NCI-H146 (cell line): ENCODE results near the gene DIP2B.
A peak's percentile ranks its signal among the peaks of the same experiment; 100 is the strongest.

ENCODE experiments used
- DNase-seq: peaks from one replicate; lab custom pipeline; 2025; lab: John Stamatoyannopoulos, UW

DIP2B gene

DNA sequence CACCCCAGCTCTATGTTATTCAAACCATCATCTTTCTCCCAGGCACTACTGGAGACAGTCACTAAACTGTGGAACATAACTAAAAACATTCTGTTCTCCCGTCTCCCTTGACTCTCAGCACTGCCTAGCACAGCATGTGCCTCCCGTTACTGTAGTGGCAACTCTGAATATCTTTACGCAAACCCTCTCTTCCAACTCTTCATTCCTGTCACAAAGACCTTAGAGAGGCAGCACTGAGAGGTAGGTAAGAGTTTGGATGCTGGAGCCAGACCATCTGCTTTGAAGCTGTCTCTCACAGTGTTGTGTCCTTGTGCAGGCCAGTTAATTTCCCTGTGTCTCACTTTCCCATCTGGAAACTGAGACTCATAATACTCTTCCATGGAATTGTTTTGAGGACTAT is 108.1 kb downstream of the DIP2B start:
- DNase-seq, result no peak

DNA sequence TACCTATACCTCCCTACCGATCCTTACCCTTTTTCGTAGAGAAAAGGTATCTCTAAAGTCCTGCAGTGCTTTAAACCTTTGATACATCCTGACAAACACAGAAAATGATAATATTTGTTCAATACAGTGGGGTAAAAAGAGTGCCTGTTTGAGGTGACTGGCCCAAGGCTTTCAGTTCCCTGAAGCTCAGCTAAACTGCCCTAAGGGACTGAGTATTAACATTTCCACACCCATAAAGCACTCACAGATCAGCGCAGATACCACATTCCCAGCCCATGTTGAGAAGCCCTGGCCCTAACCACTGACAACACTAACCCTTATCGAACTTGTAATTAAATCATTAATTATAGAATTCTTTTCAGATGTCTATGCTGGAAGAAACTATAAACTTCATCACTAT is 108.7 kb downstream of the DIP2B start:
- DNase-seq, result no peak

DNA sequence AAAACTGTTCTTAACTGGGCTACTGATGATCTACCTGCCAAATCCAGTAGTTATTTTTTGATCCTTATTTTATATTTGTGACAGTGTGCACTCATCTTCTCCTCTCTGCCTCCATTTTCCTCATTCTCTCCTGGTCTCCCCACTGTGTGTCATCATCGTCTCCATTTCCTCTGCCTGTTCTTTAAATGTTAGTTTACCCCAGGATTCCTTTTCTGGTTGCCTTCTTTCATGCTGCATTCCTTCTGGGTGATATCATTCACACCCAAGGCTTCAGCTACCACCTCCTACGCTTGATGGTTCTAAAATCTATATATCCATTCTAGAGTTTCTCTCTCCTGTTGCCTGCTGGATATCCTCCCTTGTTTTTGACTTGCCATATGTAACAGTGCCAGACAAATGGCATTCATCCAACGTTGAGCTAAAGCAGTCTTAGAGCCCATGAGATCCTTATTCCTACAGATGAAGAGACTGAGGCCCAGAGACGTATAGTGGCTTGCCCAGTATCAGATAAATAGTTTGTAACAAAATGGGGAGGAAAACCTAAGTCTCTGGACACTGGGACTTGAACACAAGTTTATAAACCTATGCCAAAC is 109.5 kb downstream of the DIP2B start:
- DNase-seq, result no peak

DNA sequence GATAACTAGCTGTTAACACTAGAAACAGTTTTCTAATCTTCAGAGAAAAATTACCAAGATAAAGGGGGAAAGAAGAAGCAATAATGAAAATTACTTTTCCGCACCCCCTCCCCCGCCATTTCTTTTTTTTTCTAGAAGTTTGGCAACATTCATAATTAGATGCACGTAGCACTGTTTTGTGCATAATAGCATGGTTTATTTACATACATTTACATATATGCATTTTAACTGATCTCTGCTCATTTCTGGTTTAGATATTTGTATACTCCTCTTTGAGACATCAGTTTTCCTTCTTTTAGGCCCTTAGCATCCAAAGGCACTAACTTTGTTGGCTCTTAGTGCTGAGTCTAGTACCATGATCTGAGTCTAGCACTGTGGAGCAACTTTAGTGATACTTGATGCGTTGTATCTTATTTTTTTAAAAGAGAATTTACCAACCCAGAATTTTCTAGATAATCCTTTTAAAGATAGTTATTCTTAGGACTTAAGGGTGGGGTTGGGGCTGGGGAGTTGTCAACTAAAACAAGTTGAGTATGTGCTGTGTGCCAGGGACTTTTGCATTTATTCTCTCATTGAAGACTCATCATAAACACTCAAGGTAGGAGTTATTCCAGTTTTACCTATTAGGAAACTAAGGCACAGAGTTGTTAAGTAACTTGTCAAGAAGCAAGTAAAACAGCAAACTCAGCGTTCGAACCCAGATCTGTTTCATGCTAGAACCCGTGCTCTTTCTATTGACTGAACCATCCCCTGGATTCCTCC is 110.5 kb downstream of the DIP2B start:
- DNase-seq, result no peak

DNA sequence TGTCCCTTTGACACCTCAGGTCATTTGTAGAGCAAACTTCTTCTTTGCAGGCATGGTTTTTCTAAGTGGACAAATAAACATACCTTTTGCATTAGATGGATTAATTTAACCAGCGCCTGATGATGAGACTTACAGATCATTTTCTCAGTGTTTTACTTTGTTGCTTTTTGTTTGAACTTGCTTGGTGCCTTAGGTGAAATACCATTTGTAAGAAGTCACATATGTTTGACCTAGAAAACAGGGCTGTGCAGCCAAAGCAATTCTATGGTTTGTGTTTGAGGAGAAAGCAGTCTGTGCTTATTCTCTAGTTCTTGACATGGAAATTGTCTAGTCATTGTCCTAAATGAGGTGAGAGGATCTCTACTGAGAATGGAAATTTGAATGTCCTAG is 111.1 kb downstream of the DIP2B start:
- DNase-seq, result no peak

DNA sequence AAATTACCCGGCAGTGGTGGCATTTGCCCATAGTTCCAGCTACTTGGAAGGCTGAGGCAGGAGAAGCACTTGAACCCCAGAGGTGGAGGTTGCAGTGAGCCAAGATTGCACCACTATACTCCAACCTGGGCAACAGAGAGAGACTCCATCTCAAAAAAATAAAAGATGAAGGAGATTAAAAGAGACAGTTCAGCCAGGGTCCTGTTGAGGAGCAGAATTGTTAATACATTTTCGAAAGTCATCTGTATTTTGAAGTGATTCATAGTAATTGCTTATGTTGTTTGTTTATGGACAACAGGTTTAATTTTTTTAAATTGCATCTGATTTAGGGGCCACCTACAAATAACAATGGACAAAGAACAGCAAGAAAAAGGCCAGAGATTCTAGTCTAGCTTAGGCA is 112.9 kb downstream of the DIP2B start:
- DNase-seq, result no peak

DNA sequence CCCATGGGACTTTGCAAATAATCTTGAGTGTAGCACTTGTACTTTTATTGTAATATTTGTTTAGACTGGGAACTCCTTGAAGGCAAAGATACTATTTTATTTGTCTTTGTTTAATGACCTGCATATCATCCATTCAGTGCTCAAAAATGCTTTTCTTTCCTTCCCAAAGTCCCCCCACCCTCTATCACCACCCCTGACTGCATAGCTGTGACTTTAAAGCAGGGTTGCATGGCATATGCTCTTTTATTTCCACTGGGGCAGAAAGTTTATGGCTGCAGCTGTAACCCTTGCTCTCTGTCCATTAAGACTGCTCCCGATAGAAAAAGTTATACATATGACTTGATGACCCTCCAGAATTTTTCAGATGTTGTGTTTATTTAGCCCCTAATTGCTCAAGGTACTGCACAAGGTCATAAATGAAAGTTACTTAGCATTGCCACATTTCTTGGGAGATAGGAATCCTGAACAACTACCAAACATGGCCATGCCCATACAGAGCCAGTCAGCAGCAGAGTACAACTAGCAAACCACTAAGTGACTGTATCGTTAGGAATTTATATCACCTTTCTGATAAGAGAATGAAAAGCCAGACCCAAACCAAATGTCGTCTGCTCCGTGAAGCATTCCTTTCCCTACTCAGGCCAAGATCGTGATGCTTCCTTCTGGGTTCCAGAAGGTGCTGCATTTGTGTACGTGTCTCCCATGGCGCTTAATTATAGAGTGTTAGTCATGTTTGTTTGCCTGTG is 114.3 kb downstream of the DIP2B start:
- DNase-seq, result no peak

DNA sequence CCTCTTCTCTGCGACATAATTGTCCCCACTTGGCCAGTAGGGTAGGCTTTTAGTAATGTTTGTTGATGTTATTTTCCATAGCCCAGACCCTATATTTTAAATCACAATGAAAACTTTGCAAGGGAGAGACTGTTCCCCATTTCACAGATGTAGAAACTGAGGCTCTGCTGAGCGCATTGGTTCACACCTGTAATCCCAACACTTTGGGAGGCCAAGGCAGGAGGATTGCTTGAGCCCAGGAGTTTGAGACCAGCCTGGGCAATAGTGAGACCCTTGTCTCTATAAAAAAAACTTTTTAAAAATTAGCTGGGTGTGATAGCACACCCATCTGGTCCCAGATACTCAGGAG is 114.8 kb downstream of the DIP2B start:
- no peak for DNase-seq

DNA sequence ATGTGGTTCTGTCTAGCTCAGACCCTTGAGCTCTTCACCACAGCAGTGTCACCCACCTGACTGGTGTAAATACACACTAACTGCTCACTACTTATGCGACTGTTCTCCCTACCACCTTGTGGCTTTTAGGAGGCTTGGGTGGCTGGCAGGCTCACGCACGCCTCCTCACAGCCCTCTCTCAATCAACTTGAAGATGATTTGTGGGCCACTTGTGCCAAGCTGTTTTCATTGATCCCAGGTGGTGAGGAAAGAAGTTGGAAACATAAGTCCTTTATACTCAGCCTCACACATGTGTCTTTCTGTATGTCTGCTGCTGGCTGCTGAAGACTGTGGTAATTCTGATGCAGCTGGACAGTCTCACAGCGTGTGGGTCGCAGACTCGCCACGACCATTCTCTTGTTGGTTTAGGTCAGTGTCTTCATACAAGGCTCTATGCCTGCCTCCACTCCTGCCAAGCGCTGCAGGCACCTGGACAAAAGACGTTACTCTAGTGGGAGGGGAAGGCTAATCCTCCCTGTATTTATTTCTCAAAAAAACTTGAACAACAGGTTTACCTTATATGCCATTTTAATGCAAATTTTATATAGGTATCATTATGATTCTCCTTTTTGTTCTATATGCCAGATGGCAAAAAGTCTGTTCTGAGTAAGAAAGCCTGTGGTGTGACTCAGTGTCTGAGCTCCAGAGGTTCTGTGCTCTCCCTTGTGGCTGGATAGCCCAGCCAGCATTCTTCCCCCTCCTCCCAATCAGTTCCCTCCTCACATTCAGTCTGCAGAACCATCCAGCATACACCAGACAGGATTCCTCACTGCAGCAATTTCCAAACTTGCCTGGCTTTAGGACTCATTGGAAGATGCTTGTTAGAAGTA is 115.6 kb downstream of the DIP2B start:
- DNase-seq, result peak; percentile 34

DNA sequence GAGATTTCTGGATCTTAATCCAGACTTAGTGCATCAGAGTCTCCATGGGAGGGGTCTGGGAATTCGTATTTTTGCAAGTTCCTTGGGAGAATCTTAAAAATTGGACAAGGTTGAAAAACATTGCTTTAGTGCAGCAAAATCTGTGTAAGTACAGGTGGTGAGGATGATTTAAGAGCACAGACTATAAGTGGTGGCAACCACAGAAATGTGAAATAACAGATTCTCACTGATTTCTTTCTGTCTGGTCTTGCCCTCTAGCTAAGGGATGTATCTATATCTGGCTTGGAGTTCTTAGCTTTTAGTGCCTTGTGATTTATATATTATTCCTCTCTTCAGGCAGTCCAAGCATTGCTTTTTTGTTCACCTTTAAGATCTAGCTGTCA is 116.2 kb downstream of the DIP2B start:
- DNase-seq, result no peak

DNA sequence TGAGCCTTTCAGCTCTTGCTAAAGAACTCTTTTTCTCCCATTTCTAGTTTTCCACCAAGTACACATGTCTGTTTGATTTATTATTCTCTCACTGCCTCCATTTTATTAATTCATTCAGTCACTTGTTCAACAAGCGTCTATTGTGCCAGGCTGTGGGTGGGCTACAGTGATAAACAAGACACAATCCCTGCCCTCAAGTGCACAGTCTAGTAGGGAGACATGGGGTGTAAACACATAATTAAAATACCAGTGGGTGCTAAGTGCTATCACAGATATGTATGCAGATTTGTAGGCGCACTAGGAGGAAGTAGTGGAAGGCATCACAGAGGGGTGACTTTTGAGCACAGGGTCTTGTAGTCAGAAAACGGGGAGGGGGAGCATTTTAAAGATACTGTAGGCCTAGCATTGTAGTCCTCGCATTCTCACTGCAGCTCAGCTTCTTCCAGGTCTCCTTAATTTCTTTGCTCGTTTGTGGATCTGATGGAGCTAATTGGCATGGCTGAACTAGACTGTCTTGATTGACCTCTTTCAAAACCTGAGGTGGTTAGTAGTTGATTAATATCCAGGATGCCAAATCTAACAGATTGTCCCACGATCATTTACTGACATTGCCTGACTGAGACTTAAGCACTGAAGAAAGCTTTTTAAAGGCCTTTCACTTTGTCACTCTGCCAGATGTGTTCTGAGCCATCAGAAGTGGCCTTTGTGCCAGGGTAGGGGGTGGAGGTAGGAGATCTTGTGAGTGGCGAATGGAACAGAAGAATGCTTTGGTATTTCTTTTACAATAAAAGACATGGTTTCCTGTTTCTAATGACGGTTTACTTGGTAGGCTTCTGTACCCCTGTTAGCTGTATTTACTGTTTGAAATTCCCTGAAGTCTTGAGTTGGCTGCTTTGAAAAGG is 116.9 kb downstream of the DIP2B start:
- no peak for DNase-seq

DNA sequence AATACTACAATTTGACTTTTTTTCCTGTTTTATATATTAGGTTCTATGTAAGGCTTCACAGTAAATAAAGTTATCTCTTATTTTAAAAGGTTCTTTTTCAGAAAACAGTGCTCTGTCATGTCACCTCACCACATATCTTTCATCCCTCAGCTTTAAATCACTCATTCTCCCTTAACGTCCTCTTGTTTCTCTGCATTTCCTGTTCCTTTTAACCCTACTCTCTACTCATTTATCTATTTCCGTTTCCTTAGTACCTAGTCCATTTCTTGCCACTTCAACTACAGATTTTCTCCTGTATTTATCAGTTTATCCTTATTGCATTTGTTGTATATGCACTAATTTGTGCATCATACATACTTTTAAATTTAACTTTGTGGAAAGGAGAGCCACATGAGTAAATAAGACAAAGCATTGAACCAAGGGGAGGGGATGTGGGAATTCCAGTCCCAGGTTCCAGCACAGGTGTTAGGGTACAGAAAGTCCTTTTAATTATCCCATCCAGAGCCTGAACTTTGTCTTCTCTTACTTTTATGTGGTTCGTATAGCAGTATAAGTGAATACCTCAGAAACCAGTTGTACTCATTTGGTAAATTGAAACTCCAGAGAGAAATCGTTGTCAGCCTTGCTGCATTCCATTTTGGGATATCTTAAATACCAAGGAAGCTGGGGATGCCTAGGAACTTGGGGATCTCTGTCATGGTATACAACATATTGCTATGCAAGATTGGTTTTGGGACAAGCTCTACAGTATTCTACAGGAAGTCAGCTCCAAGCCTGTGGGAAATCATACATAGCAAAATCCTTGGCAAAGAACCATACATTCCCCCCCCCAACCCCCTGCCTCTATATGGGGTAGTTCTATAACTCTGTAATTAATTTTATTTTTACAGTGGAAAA is 120.5 kb downstream of the DIP2B start:
- DNase-seq, result no peak

DNA sequence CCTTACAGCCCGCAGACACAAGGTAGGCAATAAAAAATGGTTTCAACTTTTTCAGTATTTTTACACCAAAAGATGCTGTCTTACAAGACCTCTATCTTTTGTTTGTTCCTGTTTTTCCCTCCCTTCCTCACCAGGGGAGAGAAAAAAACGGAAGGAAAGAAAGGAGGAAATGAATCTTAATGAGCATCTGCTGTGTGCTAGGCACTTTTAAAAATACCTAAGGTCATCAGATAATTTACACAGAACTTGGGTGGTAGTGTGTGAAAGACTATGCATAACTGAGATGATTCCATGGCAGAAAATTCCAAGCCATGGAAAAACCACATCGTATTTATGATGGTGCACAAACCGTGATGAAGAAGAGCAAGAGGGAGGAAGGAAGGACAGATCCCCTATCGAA is 121.2 kb downstream of the DIP2B start:
- DNase-seq, result no peak

DNA sequence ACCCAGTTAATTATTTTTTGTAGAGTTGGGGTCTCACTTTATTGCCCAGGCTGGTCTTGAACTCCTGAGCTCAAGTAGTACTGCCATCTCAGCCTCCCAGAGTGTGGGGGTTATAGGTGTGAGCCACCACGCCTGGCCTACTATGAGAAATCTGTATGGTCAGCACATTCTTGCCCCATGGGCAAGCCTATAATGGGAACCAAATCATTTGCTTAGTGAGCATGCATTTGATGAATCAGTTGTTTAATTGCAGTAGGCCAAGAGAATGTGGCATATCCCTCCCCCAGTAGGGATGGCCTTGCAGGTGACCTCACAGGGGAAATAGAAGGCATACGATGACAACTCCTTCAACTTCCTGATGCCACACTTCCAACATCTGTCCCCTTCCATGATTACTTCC is 122.7 kb downstream of the DIP2B start:
- no peak for DNase-seq

DNA sequence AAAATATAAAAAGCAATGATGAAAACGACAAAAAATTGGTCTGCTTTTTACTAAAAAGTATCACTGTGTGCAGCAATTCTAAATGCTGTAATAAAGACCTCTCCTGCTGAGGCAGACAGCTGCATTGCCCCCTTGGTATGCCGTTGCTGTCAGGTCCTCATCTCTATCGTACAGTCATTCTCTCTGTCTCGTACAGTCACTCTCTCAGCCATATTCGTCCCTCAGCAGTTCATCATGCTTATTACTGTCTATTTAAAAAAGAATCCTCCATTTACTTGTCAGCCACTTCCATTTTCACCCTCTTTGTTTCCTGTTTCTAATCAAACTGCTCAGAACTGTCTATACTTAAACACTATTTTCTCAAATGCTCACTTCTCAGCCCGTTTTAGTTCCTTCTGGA is 123.6 kb downstream of the DIP2B start:
- no peak for DNase-seq

DNA sequence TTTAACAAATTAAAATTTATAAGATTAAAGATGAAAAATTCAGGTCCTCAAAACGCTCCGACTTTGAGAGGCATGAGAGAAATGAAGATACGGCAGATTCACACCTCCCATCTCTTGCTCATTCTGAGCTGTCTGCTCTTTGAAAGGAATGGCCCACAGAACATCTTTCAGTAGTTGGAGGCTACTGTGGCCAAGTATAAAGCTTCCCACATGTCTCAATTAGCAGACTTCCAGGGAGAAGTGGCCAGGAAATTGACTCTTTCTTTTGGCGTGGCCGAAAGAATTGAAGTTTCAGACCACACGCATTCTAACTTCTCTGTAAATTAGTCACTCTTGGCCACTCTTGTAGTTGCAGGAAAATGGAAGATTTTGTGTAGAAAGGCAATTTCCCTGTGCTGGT is 129.2 kb downstream of the DIP2B start:
- DNase-seq, result no peak

DNA sequence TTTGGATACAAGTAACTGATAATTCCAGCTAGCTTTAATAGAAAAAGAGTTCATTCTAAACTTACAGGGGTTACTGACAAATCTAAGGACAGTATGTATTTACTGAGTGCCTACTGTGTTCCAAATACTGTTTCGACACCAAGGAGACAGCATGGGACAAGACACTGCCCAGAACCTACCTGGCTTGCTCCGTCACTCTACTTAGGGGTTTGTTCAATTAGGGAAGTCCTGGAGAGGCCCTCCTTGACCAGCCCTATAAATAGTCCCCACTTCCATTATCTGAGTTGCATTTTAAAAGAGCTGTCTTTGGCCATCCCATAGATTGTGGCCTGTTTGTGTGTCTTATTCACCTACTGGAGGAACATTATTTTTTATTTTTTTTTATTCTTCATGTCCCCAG is 129.6 kb downstream of the DIP2B start:
- no peak for DNase-seq

DNA sequence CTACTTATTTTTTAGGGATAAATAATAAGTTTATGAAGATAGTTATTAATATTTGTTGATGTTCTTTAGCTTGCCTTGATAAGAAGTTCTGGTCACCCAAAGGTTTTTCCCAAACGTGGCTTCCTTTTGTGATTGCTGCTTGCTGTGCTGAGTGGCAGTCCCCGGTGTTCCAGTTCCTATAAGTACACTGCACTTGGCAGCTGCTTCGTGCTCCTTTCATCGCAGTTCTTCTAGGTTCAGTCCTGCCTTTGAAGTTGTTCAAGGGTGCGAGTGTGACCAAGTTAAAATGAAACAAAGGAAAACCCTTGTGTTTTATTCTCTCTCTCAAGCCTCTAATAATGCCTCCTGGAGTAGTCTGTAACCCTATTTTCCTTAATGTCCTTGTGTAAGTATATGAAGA is 130.6 kb downstream of the DIP2B start:
- DNase-seq, result no peak

DNA sequence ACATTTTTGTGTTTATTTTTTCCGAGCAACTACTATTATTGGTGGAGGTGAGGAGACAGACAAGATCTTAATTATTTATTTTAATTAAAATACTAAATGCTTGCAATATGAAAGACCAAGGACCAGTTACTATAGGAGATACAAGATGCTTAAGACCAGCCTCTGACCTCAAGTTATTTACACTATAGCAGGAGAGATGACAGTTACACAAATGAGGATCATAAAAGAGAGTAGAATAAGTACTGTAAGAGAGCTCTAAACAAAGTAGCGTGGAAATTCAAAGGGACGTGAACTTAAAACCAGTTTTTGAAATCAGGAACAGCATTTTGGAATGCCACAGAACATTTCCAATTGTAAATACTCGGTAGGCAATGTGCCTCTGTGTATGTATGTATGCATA is 131.1 kb downstream of the DIP2B start:
- no peak for DNase-seq

DNA sequence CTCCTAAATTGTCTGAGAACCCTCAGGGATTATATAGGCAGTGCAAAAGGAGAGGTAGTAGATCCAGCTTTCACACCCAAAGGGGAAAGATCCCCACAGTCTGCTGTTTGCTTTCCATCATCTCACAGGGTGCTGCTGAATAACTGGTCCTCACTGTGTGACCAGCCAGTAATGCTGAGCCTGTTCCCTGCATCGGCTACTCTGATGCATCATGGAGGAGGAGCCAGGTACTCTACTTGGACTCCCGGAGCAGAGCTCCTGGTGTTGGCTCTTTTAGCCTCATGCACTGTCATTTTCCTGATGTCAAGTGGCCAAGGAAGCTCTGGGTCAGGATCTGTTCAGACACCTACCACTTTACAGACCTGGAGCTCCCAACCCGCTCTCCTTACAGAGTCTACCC is 131.7 kb downstream of the DIP2B start:
- no peak for DNase-seq
